KMS-11 (cell line): ENCODE results near the gene ORC1.

ENCODE experiments used
- H2AFZ ChIP-seq: fragments of 200-600 bp; sonication (generic); 2 replicates; pipeline ENCODE4 v1.6.1; 2016; ENCODE audit warnings: antibody characterized with exemption, mixed run types, low read depth
- H3K27ac ChIP-seq: fragments of 200-600 bp; sonication (generic); 2 replicates; pipeline ENCODE4 v1.6.1; 2016; ENCODE audit warnings: mild to moderate bottlenecking, mixed run types
- H3K27me3 ChIP-seq: fragments of 200-600 bp; sonication (generic); 2 replicates; pipeline ENCODE4 v1.6.1; 2017; ENCODE audit warnings: mild to moderate bottlenecking, low read depth, mixed run types, moderate library complexity; ENCODE audit not compliant: insufficient read depth
- H3K36me3 ChIP-seq: fragments of 200-600 bp; sonication (generic); 2 replicates; pipeline ENCODE4 v1.6.1; 2017; ENCODE audit warnings: mild to moderate bottlenecking, mixed run types; ENCODE audit not compliant: insufficient read depth
- H3K4me1 ChIP-seq: fragments of 200-600 bp; sonication (generic); 2 replicates; pipeline ENCODE4 v1.6.1; 2016; ENCODE audit warnings: mild to moderate bottlenecking, low read depth, mixed run types; ENCODE audit not compliant: poor library complexity, severe bottlenecking
- H3K4me2 ChIP-seq: fragments of 200-600 bp; sonication (generic); 2 replicates; pipeline ENCODE4 v1.7.0; 2016; ENCODE audit warnings: mild to moderate bottlenecking, mixed run types
- H3K4me3 ChIP-seq: fragments of 200-600 bp; sonication (generic); IDR thresholded peaks from 2 replicates; pipeline ENCODE4 v1.6.1; 2017; ENCODE audit warnings: low read depth, low read length, mixed read lengths; ENCODE audit not compliant: insufficient read depth
- H3K79me2 ChIP-seq: fragments of 200-600 bp; sonication (generic); 2 replicates; pipeline ENCODE4 v1.6.1; 2016; ENCODE audit warnings: low read depth, mixed run types; ENCODE audit not compliant: insufficient read depth
- H3K9ac ChIP-seq: fragments of 200-600 bp; sonication (generic); 2 replicates; pipeline ENCODE4 v1.6.1; 2016; ENCODE audit warnings: mild to moderate bottlenecking, mixed run types
- H4K20me1 ChIP-seq: fragments of 200-600 bp; sonication (generic); 2 replicates; pipeline ENCODE4 v1.6.1; 2016; ENCODE audit warnings: mild to moderate bottlenecking, mixed run types; ENCODE audit not compliant: insufficient read depth
- TF ChIP-seq, protein P1 (sequence below): fragments of 200-600 bp; sonication (generic); conservative IDR thresholded peaks from 2 replicates; pipeline ENCODE4 v1.6.1; 2017; ENCODE audit warnings: low read depth, mild to moderate bottlenecking, antibody characterized with exemption, low read length, moderate library complexity, mixed read lengths

Gene ORC1

DNA sequence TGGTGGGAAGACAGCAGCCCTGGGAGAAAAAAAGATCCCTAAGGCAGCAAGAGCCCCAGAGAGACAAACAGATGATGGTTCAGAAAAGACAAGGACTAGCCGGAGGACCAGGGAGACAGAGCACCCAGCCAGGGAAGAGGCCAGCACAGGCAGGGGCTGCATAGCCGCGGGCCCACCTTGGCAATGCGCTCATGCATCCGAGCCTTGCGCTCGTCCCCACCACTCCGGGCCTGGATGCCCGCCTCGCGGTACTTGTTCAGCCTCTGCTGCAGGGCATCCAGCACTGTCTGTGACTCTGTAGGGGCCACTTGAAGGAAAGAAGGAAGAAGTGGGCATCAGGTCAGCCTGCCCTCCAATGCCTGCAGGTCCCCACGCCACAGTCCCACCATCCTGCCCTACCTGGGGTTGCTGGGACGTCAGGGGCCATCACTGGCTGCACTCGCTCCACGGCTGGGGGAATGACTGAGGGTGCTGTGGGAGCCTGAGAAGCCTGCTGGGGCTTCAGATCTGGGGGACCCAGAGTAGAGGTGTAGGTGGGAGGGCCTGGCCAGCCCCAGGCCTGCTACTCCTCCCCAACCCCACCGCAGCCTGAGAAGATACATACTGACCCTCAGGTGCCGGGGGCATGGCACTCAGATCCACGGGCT lies 45.2 kb downstream of the ORC1 start:
- Histone ChIP-seq H4K20me1 (no peaks in the 10 kb centered on the region), H3K4me1 (no peaks in the 10 kb centered on the region), H2AFZ (no peak overlapping the region), H3K4me2 (no peak overlapping the region), H3K27me3 (no peaks in the 10 kb centered on the region), H3K79me2 (no peaks in the 10 kb centered on the region), H3K36me3 (no peaks in the 10 kb centered on the region; the same call in 1 of the 2 replicates), H3K27ac (no peak overlapping the region), H3K4me3 (no peak overlapping the region), H3K9ac (no peak overlapping the region)
- TF ChIP-seq, protein P1, sequence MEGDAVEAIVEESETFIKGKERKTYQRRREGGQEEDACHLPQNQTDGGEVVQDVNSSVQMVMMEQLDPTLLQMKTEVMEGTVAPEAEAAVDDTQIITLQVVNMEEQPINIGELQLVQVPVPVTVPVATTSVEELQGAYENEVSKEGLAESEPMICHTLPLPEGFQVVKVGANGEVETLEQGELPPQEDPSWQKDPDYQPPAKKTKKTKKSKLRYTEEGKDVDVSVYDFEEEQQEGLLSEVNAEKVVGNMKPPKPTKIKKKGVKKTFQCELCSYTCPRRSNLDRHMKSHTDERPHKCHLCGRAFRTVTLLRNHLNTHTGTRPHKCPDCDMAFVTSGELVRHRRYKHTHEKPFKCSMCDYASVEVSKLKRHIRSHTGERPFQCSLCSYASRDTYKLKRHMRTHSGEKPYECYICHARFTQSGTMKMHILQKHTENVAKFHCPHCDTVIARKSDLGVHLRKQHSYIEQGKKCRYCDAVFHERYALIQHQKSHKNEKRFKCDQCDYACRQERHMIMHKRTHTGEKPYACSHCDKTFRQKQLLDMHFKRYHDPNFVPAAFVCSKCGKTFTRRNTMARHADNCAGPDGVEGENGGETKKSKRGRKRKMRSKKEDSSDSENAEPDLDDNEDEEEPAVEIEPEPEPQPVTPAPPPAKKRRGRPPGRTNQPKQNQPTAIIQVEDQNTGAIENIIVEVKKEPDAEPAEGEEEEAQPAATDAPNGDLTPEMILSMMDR = no peak

DNA sequence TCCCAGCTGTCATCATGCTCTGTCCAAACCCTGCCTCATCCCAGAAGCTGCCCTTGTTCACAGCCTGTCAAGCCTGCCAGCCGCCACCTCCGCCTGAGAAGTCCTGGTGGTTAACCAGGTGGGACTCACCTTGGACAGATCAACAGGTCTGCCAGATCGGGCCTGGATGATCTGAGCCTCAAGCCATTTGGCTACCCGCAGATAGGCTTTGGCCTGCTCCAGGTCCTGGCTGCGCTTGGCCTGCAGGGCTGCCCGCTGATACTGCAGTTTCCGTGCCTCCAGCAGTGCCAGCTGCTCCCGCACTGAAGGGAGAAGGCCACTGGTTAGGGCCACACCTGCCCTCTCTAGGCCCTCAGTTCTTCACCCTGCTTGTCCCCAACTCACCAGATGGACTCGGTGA lies 46.8 kb downstream of the ORC1 start:
- TF ChIP-seq, protein P1 = no peak
- no peak overlapping the region for H3K4me3 ChIP-seq
- H3K9ac ChIP-seq = no peak overlapping the region
- no peaks in the 10 kb centered on the region for H3K79me2 ChIP-seq
- H3K4me1 ChIP-seq = no peaks in the 10 kb centered on the region
- no peak overlapping the region for H3K4me2 ChIP-seq
- H2AFZ ChIP-seq = no peak overlapping the region
- no peaks in the 10 kb centered on the region for H4K20me1 ChIP-seq
- no peaks in the 10 kb centered on the region; the same call in 1 of the 2 replicates for H3K36me3 ChIP-seq
- no peaks in the 10 kb centered on the region for H3K27me3 ChIP-seq
- H3K27ac ChIP-seq = no peak overlapping the region

DNA sequence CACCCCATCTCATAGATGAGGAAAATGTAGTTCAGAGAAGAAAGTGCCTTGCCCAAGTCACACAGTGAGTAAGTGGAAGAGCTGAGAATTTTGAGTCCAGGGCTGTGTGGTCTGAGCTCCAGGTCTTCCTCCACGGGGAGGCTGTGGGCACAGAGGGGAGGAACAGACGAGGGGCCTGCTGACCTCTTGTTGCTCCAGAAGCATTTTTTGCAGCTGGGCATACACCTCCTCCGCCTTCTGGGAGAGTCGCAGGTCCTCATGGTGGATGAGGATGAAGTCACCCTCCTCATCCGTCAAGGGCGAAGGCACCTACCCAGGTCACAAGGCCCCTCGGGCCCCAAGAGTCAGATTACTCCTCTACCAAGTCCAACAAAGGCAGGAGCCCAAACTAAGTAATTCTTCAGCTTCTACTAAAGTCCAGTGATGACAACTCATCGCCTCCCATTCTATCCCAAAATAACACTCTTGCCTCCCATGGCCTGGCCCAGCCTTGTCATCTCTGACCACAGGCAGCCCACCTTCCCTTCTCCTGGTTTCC lies 47.3 kb downstream of the ORC1 start:
- TF ChIP-seq, protein P1 = no peak
- Histone ChIP-seq H3K4me2 (no peak overlapping the region), H3K4me1 (no peaks in the 10 kb centered on the region), H3K27me3 (no peaks in the 10 kb centered on the region), H3K27ac (no peak overlapping the region), H3K4me3 (no peak overlapping the region), H4K20me1 (no peaks in the 10 kb centered on the region), H3K9ac (no peak overlapping the region), H3K79me2 (no peaks in the 10 kb centered on the region), H2AFZ (no peak overlapping the region), H3K36me3 (no peaks in the 10 kb centered on the region; the same call in 1 of the 2 replicates)

DNA sequence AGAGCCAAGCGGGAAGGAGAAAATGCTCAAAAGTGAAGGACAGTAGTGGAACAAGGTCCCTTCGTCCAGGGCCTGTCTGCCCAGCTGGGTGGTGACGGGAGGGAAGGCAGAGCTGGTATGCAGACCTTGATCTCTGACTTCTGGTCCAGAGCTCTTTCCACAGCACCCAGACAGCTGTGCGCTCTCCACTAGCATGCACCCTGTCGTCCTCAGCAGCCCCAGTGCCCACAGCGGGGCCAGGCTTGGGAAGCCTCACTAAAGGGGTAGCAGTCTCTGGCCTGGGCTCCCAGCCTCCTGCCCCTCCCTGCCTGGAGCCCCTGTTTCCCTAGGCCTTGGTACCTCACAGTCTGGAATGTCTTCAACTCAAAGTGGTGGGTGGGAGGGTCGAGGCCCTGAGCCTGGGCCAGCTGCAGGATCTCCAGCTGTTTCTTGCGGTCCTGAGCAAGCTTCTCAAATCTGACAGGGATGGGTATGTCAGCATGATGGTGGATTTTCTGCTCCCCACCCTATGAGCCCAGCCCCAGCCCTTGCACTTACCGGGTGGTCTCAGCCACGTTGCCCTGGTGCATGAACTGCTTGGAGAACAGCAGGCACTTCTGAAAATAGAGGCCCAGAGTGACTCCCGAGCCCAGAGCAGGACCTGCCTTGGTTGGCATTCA lies 48.2 kb downstream of the ORC1 start:
- Histone ChIP-seq H4K20me1 (no peaks in the 10 kb centered on the region), H3K4me2 (no peak overlapping the region), H3K9ac (no peak overlapping the region), H3K36me3 (no peaks in the 10 kb centered on the region; the same call in 1 of the 2 replicates), H2AFZ (no peak overlapping the region), H3K4me1 (no peaks in the 10 kb centered on the region), H3K4me3 (no peak overlapping the region), H3K27me3 (no peaks in the 10 kb centered on the region), H3K79me2 (no peaks in the 10 kb centered on the region), H3K27ac (no peak overlapping the region)
- TF ChIP-seq, protein P1 = no peak
